Hematopoietic multipotent progenitor cell (in vitro differentiated cells): ENCODE measurements around the gene AATK. TPM values are rescaled to one million over a fixed set of nuclear protein-coding genes. Genes with fewer than 3 reads are reported as not detected.

Source experiments
- DNase-seq, 3 donors: peaks; one replicate each; pipeline ENCODE4 v3.0.0-alpha.2; 2011 to 2015; ENCODE audit warnings: low read depth in 2 of 3, low spot score in 2 of 3
- total RNA-seq: library from RNA; depleted of rRNA; stranded (reverse); fragments of >200 nt; gene quantifications from one replicate; pipeline ENCODE4 v1.2.3, GENCODE V29; 2012

Gene AATK
- total RNA-seq, 1 donor, result 7.0 TPM

DNA sequence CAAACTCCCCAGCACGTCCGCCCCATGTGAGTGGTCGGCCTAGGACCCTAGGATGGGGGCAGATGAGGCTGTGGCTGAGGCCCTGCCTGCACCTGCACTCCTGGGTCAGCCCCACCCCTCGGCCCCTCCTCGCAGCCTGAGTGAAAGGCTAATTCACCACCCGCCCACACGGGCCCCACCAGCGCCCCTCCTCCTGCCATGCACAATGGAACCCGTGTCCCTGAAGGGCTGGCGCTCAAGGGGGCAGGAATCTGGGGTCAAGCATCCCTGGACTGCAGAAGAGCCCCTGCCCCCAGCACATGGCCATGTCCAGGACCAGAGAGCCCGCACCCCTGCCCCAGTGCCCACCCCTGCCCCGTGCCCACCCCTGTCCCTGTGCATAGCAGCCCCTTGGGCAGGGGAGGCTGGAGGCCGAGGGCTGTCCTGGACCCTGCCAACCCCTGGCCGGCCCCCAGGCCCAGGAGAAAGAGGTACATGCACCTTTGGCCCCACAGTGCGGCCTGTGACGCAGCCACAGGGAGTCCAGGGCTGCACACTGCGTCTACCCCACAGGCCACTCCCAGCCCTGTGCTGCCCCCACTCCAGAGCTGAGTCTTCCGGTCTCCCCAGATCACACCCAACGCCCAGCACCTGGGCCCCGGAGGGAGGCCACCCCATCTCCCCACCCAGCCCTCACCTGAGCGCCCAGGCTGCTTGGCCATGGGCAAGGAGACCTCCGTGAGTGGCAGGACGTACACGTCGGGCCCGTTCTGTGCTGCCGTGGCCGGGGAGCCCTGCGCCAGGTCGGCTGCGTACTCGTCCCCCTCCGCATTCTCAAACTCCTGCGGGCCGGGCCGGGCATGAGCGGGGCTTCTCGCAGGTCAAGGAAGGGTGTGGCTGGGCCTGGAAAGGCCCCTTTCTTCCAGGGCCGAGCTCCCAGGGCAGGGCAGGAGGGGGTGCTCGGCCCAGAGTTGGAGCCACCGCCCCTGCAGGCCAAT is 35.3 kb downstream of the AATK start:
- no peak for DNase-seq

DNA sequence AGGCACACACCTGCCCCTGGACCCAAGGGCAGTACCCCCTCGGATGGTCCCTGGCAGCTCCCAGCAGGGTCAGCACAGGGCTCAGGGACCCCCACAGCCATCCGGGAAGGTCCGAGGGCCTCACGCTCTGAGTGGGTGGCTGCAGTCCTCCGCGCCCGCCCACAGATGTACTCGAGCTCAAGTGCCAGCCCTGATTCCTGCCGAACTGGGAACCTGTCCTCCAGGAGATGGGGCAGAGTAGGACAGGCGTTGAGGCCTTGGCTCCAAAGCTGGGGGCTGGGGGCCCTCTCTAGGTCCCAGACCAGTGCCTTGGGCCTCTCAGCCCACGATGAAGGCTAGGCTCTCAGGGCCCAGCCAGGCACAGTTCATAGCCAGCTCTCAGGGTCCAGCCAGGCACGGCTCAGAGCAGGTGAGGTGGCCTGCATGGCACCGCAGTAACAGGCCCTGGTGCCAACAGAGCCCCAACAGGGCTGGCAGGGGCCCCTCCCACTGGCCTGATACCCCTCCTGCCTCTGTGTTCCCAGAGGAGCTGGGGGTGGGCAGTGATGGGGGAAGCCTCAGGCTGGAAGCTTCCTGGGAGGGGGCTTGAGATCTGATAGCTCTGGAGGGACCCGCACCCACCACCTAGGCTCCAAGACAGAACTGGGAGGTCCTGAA is 36.2 kb downstream of the AATK start:
- no peak for DNase-seq

- no peak for DNase-seq
Observed at GRCh38 chr17:81129289-81129688, 36.7 kb downstream of the AATK start.

- no peak for DNase-seq
Observed at GRCh38 chr17:81128774-81129173, 37.2 kb downstream of the AATK start.

- DNase-seq, result no peak
Observed at GRCh38 chr17:81128338-81128737, 37.7 kb downstream of the AATK start.

DNA sequence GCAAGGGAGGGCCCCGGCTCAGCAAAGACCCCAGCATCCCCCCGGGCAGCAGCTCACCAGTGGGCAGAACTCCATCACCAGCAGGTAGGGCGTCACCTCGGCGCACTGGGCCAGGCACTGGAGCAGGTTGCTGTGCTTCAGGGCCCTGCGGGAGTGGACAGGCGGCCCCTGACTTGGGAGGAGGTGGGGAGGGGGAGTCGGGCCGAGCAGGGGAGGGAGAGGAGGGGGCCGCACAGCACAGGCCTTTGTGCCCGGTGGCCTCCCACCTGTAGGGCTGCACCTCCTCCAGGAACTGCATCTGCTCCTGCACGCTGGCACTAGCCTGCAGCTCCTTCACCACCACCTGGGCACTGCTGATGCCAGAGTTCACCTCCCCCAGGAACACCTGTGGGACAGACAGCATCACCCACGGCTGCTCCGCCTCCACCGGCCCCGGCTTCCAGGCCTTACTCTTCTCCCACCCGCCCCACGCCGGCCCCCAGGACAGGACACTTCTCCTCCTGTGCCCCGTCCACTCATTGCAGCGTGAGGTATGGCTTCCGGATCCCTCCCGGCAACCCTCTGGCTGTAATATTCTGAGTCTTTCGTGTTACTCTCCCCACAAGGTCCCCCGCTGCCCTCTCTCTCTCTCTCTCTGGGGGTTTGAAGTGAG is 38.4 kb downstream of the AATK start:
- no peak for DNase-seq

- no peak for DNase-seq
Observed at GRCh38 chr17:81127133-81127455, 38.9 kb downstream of the AATK start.

DNA sequence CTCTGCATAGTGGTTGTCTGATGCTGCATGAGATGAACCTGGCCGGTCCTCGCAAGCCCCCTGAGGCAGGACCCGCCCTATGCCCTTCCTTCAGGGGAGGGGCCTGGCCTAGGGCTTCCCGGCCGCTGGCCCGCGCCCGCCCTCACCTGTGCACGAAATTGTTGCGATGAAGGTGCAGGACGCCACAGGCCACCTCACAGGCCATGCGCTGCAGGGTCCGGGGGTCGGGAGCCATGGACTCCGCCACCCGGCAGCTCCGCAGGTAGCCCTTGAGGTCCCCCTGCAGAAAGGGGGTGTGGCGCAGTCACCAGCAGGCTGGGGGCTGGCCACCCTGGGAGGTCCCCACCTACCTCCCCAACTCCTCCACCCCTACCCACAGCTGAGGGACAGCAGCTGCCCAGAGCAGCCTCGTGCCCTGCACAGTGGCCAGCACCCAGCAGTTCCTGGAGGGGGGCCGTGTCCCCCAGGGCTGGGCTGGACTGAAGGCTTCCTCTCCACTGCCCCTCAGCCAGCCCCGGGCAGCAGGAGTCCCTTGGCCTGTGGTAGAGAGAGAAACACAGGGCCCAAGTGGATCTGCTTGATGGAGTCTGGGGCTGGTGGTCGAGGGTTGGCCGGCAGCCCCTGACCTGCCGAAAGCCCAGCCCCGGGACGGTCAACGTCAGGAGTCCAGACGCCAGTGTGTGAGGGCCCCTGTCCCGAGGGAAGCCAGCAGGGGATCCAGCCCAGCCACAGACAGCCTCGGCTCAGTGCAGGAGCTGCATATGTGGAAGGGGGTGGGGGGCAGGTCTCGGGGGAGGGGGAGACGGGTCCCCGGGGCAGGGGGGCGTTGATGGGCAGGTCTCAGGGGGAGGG is 39.5 kb downstream of the AATK start:
- DNase-seq, result no peak

DNA sequence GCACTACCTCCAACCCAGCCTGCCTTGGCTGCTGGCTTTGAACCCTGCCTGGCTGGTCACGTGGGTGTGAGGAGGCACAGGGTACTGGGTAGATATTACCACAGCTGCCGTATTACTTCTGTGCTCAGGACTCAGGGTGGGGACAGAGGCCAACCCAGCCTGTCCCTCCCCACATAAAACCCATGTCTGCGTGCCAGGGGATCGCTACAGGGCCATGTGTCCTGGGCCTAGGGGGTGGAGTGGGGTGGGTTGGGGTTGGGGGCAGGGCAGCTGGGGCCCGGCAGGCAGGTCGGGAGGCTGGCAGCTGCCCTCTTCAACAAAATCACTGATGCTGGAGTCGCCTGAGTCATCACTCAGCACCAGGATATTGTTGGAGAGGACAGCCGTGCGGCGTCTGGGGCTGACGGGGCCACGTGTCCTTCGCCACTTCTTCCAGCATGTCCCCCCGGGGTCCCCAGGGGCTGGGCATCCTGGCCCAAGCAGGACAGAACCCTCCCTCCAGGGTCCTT is 40.4 kb downstream of the AATK start:
- DNase-seq, result no peak

DNA sequence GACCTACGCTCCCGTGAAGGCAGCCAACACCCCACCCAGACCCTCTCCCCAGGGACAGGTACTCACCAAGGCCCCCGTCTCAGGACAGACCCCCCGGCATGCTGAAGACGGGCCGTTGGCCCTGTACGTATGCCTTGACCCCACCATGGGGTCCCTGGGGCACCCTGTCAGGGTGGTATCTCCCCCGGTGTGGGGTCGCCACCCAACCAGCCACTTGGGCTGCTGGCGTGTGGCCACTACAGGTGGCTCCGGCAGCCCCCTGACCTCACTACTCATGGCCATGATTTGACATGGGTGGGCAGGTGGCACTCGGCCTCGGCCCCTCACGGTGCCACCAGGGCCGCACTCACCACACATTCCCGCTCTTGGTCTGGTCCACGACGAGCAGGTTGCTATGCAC is 41.6 kb downstream of the AATK start:
- no peak for DNase-seq

GRCh38 chr17:81123052-81124048 is 42.7 kb downstream of the AATK start:
- no peak for DNase-seq

GRCh38 chr17:81121841-81122733 is 43.9 kb downstream of the AATK start:
- DNase-seq, result no peak

- no peak for DNase-seq
Observed at GRCh38 chr17:81120695-81121621, 45.1 kb downstream of the AATK start.

DNA sequence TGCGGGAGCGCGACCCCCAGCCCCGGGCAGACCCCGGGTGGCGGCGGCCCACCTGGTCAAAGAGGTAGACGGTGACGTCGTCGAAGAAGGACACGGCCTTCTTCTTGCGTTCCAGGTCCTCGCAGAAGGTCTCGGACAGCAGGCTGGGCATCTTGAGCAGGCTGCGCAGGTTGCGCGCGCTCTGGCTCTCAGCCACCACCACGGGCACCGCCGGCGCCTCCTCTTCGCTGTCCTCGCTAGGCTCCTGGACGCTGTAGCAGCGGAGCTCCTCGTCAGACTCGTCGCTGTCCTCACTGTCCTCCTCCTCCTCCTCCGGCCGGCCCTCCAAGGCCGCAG is 45.9 kb downstream of the AATK start:
- no peak for DNase-seq

GRCh38 chr17:81119223-81120148 is 46.5 kb downstream of the AATK start:
- peak; percentile 74 to 91 (median 89) for DNase-seq
